ENCODE results near the gene KISS1R. TPM values are rescaled to one million over a fixed set of nuclear protein-coding genes. Genes with fewer than 3 reads are reported as not detected.

KISS1R gene
- total RNA-seq, 2 donors from 2014 or later: 17.5 to 53.1 TPM

DNA sequence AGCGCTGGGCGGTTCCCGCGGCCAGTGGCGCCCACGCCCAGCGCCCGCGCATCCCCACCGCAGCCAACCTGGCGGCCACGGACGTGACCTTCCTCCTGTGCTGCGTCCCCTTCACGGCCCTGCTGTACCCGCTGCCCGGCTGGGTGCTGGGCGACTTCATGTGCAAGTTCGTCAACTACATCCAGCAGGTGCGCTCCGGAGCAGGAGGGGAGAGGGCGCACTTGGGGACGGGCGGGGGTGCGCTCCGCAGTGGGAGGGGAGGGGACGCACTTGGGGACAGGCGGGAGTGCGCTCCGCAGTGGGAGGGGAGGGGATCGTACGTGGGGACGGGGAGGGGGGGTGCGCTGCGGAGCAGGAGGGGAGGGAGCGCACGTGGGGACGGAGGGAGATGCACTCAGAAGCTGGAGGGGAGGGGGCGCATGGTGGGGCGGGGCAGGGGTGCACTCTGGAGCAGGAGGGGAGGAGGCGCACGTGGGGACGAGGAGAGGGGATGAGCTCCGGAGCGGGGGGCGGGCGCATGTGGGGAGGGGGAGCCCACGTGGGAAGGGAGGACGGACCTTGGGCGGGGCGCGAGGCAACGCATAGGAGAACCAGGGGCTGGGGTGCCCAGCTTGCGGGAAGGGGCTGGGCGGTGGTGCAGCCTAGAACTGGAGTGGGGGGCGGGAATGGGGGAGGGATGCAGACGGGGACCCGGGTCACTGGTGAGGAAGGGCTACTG is 1.5 kb downstream of the KISS1R start:
- H3K4me3 Mint-ChIP-seq: peak overlapping the region; percentile 73
- ATAC-seq (replicated peaks): peak; percentile 23
- H3K27ac Mint-ChIP-seq: no peak overlapping the region
- H3K9me3 Mint-ChIP-seq: no peaks in the 10 kb centered on the region
- H3K4me1 Mint-ChIP-seq: no peaks in the 10 kb centered on the region
- peaks cover 18% of the 10 kb centered on the region for H3K36me3 Mint-ChIP-seq (ENCODE audit: low read depth)
- no peaks in the 10 kb centered on the region for H3K27me3 Mint-ChIP-seq

DNA sequence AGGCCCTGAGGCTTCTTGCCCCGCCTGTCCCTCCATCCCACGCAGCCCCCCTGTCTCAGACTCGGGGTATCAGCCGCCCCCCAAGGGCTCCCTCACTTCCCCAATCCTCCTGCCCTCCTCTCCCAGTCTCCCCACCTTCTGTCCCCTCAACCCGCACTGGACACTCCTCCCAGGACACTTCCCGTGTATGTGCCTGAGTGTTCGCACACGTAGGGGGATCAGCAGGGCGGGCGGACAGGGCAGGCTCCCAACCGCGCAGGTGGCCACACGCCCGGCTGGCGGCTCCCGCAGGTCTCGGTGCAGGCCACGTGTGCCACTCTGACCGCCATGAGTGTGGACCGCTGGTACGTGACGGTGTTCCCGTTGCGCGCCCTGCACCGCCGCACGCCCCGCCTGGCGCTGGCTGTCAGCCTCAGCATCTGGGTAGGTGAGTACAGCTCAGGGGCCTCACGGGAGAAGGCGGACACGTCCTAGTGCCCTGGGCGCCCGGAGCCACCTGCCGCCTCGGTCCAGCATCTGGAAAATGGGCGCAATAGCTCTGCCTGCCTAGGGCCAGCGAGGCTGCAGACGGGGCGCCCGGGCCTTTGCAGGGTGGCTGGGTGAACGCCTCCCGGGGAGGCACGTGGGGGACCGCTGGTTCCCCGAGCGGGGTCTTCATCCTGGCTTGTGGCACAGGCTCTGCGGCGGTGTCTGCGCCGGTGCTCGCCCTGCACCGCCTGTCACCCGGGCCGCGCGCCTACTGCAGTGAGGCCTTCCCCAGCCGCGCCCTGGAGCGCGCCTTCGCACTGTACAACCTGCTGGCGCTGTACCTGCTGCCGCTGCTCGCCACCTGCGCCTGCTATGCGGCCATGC is 2.3 kb downstream of the KISS1R start:
- H3K27ac Mint-ChIP-seq: no peak overlapping the region
- no peaks in the 10 kb centered on the region for H3K9me3 Mint-ChIP-seq
- H3K4me3 Mint-ChIP-seq: peak overlapping the region; percentile 73
- H3K27me3 Mint-ChIP-seq: no peaks in the 10 kb centered on the region
- H3K36me3 Mint-ChIP-seq (ENCODE audit: low read depth): peaks cover 18% of the 10 kb centered on the region
- peak; percentile 51 for ATAC-seq (replicated peaks)
- H3K4me1 Mint-ChIP-seq: no peaks in the 10 kb centered on the region

DNA sequence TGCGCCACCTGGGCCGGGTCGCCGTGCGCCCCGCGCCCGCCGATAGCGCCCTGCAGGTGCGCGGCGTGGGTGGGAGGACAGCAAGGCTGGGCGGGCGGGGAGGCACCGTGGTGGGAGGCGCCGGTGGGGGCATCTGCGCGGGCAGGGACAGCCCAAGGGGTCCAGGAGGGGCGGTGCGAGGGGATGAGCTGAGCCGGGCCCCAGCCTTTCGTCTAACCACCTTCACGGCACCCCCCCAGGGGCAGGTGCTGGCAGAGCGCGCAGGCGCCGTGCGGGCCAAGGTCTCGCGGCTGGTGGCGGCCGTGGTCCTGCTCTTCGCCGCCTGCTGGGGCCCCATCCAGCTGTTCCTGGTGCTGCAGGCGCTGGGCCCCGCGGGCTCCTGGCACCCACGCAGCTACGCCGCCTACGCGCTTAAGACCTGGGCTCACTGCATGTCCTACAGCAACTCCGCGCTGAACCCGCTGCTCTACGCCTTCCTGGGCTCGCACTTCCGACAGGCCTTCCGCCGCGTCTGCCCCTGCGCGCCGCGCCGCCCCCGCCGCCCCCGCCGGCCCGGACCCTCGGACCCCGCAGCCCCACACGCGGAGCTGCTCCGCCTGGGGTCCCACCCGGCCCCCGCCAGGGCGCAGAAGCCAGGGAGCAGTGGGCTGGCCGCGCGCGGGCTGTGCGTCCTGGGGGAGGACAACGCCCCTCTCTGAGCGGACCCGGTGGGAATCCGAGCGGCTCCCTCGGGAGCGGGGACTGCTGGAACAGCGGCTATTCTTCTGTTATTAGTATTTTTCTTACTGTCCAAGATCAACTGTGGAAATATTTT is 3.1 kb downstream of the KISS1R start:
- no peaks in the 10 kb centered on the region for H3K9me3 Mint-ChIP-seq
- H3K36me3 Mint-ChIP-seq (ENCODE audit: low read depth): peaks cover 18% of the 10 kb centered on the region
- H3K4me1 Mint-ChIP-seq: no peaks in the 10 kb centered on the region
- peak overlapping the region; percentile 92 for H3K4me3 Mint-ChIP-seq
- ATAC-seq (replicated peaks): peak; percentile 43
- H3K27ac Mint-ChIP-seq: peak overlapping the region; percentile 92
- no peaks in the 10 kb centered on the region for H3K27me3 Mint-ChIP-seq

DNA sequence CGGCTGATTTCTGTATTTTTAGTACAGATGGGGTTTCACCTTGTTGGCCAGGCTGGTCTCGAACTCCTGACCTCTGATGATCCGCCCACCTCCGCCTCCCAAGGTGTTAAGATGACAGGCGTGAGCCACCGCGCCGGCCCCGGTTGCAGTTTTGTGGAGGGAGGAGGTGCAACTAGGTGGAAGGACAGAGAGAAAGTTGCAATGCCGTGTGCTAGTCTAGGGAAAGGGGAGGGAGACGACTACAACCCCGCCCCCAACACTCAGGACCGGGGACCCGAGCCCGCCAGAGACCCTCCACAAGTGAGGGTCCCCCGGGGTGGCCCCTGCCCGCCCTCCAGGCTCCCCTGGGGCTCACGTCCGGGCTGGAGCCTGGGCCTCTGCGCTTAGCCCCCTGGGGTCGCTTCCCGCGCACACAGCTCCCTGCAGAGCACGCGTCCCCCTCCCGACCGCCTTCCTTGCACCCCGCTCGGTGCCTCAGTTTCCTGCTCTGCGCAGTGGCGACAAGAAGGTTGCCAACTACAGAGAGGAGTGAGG is 7.5 kb downstream of the KISS1R start:
- no peak overlapping the region for H3K27ac Mint-ChIP-seq
- H3K4me3 Mint-ChIP-seq: peak overlapping the region; percentile 68

DNA sequence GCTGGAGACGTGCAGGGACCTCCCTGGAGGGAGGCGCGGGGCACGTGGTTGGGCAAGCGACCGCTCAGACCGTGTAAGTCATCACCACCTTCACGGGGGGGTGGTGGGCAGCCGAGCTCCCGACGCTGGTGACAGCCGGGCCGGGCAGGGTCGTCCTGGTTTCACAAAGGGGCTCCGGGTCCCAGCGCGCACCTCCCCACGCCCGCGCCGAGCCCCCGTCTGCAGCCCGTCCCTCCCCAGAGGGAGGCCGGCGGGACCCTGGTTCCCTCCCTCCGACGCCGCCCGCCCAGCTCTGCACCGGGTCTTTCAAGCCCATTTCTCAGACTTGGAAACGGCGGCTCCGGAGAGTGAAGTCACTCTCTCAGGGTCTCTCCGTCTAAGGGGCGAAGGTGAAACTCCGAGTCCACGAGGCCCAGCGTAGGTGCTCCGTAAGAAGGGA is 8.0 kb downstream of the KISS1R start:
- no peaks in the 10 kb centered on the region for H3K4me1 Mint-ChIP-seq
- no peaks in the 10 kb centered on the region for H3K9me3 Mint-ChIP-seq
- H3K27ac Mint-ChIP-seq: no peak overlapping the region
- peak; percentile 67 for ATAC-seq (replicated peaks)
- H3K36me3 Mint-ChIP-seq (ENCODE audit: low read depth): peaks cover 23% of the 10 kb centered on the region
- H3K4me3 Mint-ChIP-seq: peak overlapping the region; percentile 68
- H3K27me3 Mint-ChIP-seq: no peaks in the 10 kb centered on the region

More for the DNA sequence above, 7.5 kb downstream of the KISS1R start:
- no peaks in the 10 kb centered on the region for H3K9me3 Mint-ChIP-seq
- no peak for ATAC-seq (replicated peaks)
- no peaks in the 10 kb centered on the region for H3K4me1 Mint-ChIP-seq
- no peaks in the 10 kb centered on the region for H3K27me3 Mint-ChIP-seq
- peaks cover 18% of the 10 kb centered on the region for H3K36me3 Mint-ChIP-seq (ENCODE audit: low read depth)

DNA sequence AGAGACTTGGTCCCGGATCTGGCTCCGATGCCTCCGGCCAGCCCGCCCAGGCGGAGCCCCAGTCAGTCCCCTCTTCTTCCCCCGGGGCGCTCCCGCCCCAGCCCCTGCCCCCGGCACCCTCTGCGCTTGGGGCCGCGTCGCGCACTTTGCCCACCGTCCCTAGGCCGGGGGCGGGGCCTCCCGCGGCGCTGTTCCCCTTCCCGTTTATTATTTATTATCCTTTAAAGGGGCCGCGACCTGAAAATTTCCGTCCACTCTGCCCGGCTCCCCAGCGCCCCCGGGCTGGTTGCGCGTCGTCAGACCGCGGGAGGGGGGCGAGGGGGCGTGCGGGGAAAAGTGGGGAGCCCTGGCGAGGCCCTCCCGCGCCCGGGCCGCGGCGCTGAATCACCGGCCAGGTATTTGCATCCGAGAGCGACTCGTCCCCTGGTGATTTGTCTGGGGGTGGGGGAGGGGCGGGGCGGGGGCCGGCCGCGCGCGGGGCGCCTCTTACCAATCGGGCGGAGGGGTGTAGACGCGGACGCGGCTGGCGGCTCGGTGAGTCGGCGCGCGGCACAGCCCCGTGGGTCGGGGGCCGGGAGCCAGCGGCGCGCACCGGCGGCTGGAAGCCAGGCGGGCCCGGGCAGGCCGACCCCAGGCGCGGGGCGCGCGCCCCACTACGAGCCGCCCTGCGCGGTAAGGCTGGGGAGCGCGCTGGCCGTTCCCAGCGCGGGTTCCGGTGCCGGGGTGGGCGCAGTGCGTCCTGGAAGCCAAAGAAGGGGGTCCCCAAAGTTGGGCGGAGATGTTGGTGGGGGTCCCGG is 8.6 kb downstream of the KISS1R start, which contains the start of gene ARID3A:
Gene ARID3A, plus strand, starts transcription at position 510 of the 797 bp plus-strand sequence. CDS start 3,494 bp downstream, outside the sequence.
- no peaks in the 10 kb centered on the region for H3K27me3 Mint-ChIP-seq
- ATAC-seq (replicated peaks): peak; percentile 58
- peak within 1 kb of the TSS; percentile 68 for H3K4me3 Mint-ChIP-seq
- no peaks in the 10 kb centered on the region for H3K4me1 Mint-ChIP-seq
- H3K27ac Mint-ChIP-seq: no peak within 1 kb of the TSS
- no peaks in the 10 kb centered on the region for H3K9me3 Mint-ChIP-seq
- peaks cover 23% of the 10 kb centered on the region for H3K36me3 Mint-ChIP-seq (ENCODE audit: low read depth)

DNA sequence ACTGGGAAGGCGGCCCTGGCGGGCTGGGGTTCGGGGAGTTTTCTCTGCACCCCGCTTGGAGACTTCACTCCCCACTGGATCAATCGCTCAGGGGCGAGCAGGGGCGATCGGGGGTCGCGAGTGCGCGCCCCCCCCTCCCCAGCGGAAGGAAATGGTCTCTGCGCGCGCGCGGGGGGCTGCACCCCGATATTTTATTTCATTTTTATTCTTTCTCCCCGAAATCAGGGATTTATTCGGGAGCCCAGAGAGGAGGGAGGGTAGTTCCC is 9.1 kb downstream of the KISS1R start:
- Mint-ChIP-seq H3K36me3 (ENCODE audit: low read depth) (peaks cover 23% of the 10 kb centered on the region), H3K9me3 (no peaks in the 10 kb centered on the region), H3K27me3 (no peaks in the 10 kb centered on the region), H3K4me3 (peak overlapping the region; percentile 68), H3K27ac (no peak overlapping the region), H3K4me1 (no peaks in the 10 kb centered on the region)
- ATAC-seq (replicated peaks): no peak

DNA sequence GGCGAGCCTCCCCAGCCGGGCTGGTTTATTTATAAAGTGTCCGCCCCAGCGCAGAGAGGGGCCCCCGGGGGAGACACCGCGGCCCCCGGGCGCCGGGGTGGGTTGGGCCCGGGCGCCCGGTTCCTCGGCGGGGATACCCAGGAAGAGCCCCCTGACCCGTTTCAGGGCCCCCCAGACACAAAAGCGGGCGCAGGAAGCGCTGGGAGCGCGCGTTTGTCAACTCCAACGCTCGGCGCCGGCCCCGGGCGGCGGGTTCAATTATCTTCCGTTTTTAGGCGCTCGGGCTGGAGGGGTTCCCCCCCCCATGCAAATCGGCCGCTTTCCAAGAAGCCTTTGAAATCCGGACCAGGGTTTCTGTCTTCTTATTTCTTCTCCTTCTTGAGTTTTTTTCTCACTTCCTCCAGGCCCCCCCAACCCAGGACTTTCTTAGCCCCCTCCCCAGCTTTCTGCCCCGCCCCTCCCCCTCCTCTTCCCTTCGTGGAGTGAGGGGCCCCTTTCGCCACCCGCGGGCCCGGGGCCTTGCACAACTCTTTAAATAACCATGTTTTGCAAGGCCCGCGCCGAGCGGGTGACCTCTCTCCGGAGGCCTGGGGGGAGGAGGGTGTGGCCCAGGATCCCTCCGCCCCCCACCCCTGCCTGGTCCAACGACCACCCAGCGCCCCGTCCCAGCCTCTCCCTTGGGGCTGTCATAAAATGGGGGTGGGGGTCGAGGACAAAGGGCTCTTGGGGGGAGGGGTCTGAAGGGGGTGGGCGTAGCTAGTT is 9.6 kb downstream of the KISS1R start:
- H3K9me3 Mint-ChIP-seq: no peaks in the 10 kb centered on the region
- H3K27ac Mint-ChIP-seq: no peak overlapping the region
- peak overlapping the region; percentile 68 for H3K4me3 Mint-ChIP-seq
- no peak for ATAC-seq (replicated peaks)
- no peaks in the 10 kb centered on the region for H3K27me3 Mint-ChIP-seq
- peaks cover 19% of the 10 kb centered on the region for H3K36me3 Mint-ChIP-seq (ENCODE audit: low read depth)
- H3K4me1 Mint-ChIP-seq: no peaks in the 10 kb centered on the region

DNA sequence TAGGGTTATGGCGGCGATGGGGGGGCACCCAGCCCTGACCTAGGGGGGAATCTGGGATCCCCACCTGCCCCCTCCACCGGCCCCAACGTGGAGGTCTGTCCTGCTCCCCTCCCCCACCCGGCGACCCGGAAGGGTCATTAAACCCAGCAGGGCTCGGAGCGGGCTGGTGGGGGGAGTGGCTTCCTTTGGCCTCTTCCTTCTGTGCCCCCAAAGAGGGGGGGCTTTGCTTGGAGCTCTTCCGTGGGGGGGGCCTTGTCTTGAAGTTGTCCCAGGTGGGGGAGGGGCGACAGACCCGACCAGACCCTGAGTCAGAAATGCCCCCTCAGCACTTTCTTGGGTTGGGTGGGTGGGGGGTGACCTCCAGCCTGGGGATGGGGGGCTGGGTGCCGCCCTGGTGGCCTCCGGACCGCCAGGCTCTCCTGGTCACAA is 10.2 kb downstream of the KISS1R start:
- Mint-ChIP-seq H3K36me3 (ENCODE audit: low read depth) (peaks cover 16% of the 10 kb centered on the region), H3K4me1 (no peaks in the 10 kb centered on the region), H3K9me3 (no peaks in the 10 kb centered on the region), H3K27me3 (no peaks in the 10 kb centered on the region), H3K4me3 (peak overlapping the region; percentile 68), H3K27ac (no peak overlapping the region)
- no peak for ATAC-seq (replicated peaks)

DNA sequence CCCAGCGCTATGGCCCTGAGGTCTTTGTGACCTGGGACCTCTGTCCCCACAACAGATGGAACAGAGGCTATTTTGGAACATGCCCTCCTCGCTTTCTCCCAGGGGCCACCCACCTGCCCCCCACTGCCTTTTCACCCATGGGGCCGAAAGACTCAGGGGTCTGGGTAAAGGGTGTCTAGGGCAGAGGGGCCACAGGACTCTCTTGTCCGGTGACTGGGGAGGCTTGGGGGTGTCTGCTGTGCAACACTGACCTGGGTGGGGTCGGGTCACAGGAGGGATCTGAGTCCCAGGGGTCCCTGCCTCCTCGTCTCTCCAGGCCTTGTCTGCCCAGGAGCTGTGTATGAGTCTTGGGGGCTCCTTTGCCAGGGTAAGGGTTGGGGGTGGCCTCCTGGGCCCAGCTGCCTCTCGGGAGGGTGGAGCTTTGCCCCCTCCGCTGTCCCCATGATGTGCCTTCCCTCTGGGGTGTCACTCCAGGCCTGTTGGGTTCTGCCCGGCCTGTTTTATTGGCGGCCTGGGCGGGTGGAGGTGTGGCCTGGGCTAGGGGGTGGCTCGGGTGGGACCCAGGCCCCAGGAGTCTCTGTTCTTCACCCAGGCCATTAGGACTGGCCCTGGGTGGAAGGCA is 10.8 kb downstream of the KISS1R start:
- no peak overlapping the region for H3K27ac Mint-ChIP-seq
- ATAC-seq (replicated peaks): no peak
- H3K27me3 Mint-ChIP-seq: no peaks in the 10 kb centered on the region
- H3K9me3 Mint-ChIP-seq: no peaks in the 10 kb centered on the region
- H3K4me1 Mint-ChIP-seq: peaks cover 4% of the 10 kb centered on the region
- peaks cover 16% of the 10 kb centered on the region for H3K36me3 Mint-ChIP-seq (ENCODE audit: low read depth)
- H3K4me3 Mint-ChIP-seq: peak overlapping the region; percentile 68

DNA sequence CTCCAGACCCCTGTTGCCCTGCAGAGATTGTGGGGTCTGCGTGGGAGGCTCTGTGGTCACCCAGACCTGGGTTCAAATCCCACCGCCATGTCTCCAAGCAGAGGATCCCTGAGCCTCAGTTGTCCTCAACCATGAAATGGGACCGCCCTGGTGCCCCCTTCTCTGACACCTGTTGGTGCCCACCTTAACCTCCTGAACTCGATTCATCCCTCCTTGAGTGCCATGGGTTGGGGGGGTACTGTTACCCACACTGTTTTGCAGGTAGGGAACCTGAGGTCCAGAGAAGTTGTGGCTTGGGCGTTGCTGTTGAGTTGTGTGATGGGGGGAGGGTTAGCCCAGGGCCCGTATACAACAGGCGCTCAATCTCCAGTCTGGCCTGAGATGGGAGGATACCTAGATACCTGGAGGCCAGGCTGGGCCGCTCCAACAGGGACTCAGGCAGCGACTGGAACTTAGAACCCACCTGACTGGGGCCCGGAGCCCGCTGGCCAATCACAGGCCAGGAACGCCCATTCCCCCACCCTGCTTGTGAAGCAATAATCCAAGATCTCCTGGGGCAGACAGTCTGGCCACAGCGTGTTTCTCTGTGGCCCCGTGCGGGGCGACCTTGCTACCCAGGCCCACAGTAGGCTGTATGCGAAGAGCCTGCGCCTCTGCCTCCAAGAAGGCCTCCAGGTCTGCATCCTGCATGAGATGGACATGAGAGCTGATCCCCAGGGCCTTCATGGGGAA is 11.5 kb downstream of the KISS1R start:
- Mint-ChIP-seq H3K4me3 (no peak overlapping the region), H3K9me3 (no peaks in the 10 kb centered on the region), H3K4me1 (peaks cover 4% of the 10 kb centered on the region), H3K27ac (no peak overlapping the region), H3K27me3 (no peaks in the 10 kb centered on the region), H3K36me3 (ENCODE audit: low read depth) (peaks cover 16% of the 10 kb centered on the region)
- no peak for ATAC-seq (replicated peaks)

DNA sequence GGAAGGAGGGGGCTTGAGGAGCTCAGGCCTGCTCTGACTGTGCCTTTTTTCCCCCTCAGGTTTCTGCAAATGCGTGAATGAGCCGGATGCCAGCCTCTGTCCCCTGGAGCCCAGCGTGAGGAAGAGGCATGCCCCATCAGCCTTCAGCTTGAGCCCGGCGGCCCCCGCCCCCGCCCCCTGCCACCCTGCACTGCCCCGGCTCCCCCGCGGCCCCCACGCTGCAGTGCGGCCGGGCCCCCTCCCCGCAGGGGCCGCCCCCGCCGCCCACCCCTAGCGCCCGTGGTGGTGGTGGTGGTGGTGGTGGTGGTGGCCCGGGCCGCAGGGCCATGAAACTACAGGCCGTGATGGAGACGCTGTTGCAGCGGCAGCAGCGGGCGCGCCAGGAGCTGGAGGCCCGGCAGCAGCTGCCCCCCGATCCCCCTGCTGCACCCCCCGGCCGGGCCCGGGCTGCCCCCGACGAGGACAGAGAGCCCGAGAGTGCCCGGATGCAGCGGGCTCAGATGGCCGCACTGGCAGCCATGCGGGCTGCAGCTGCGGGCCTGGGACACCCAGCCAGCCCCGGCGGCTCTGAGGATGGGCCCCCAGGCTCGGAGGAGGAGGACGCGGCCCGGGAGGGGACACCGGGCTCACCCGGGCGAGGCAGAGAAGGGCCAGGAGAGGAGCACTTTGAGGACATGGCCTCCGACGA is 12.2 kb downstream of the KISS1R start:
- peaks cover 16% of the 10 kb centered on the region for H3K36me3 Mint-ChIP-seq (ENCODE audit: low read depth)
- no peak for ATAC-seq (replicated peaks)
- peaks cover 4% of the 10 kb centered on the region for H3K4me1 Mint-ChIP-seq
- no peaks in the 10 kb centered on the region for H3K9me3 Mint-ChIP-seq
- H3K4me3 Mint-ChIP-seq: no peak overlapping the region
- no peaks in the 10 kb centered on the region for H3K27me3 Mint-ChIP-seq
- no peak overlapping the region for H3K27ac Mint-ChIP-seq

Data from activated T-helper 17 cell treated with anti-CD3 and anti-CD28 coated beads, Interleukin-2, amount 50 U/mL, for 72 hours (primary cell).